SK-N-MC (cell line): ENCODE measurements around the gene FCRL6.

ENCODE experiments used
- DNase-seq: peaks from one replicate; pipeline ENCODE4 v3.0.0-alpha.2; 2011; ENCODE audit warnings: low read depth, low spot score
- H3K27ac ChIP-seq: fragments of 200-600 bp; sonication (generic); 2 replicates; pipeline ENCODE4 v1.5.1; 2016; ENCODE audit warnings: mixed run types
- H3K36me3 ChIP-seq: fragments of 200-600 bp; sonication (generic); 2 replicates; pipeline ENCODE4 v1.6.1; 2017; ENCODE audit warnings: antibody characterized with exemption, low read length, mixed read lengths; ENCODE audit not compliant: insufficient read depth
- H3K4me3 ChIP-seq: fragments of 200-600 bp; sonication (generic); 2 replicates; pipeline ENCODE4 v1.5.1; 2016
- H3K9ac ChIP-seq: fragments of 200-600 bp; sonication (generic); 2 replicates; pipeline ENCODE4 v1.8.0; 2017; ENCODE audit warnings: mixed run types, mixed read lengths; ENCODE audit not compliant: insufficient read length
- H3K9me3 ChIP-seq: fragments of 200-600 bp; sonication (generic); 2 replicates; pipeline ENCODE4 v1.6.1; 2017; ENCODE audit warnings: low read depth, mild to moderate bottlenecking, antibody characterized with exemption, low read length, moderate library complexity, mixed read lengths
- EZH2 ChIP-seq: fragments of 200-600 bp; sonication (generic); IDR thresholded peaks from one replicate; pipeline ENCODE4 v1.6.1; 2017; ENCODE audit warnings: antibody characterized with exemption
- FOXP2 ChIP-seq: optimal IDR thresholded peaks from 2 replicates; pipeline ENCODE3; 2011; ENCODE audit warnings: mild to moderate bottlenecking, moderate library complexity; ENCODE audit not compliant: insufficient read depth; ENCODE audit errors: extremely low read length, control extremely low read depth
- POLR2AphosphoS5 ChIP-seq: IDR thresholded peaks from 2 replicates; pipeline ENCODE4 v1.6.1; 2012; ENCODE audit warnings: mild to moderate bottlenecking, low read depth, low read length, borderline replicate concordance

The FCRL6 gene

GRCh38 chr1:159802111-159802510, at the start of gene FCRL6:
TSS of gene FCRL6 (plus strand) at chr1:159802360. CDS start at chr1:159802425, 65 bp downstream.
- H3K27ac ChIP-seq, result no peak within 1 kb of the TSS
- H3K9ac ChIP-seq, result no peak within 1 kb of the TSS
- H3K36me3 ChIP-seq, result no peaks in the 10 kb centered on the region
- no peaks in the 10 kb centered on the region for H3K9me3 ChIP-seq
- no peak within 1 kb of the TSS for H3K4me3 ChIP-seq
- DNase-seq, result no peak
- TF ChIP-seq EZH2, result no peak

GRCh38 chr1:159753386-159753785, 48.8 kb upstream of the FCRL6 start:
- H3K36me3 ChIP-seq, result no peaks in the 10 kb centered on the region
- DNase-seq, result no peak

GRCh38 chr1:159755451-159756007, 46.6 kb upstream of the FCRL6 start:
- H3K9ac ChIP-seq, result no peak overlapping the region
- no peak overlapping the region for H3K27ac ChIP-seq
- TF ChIP-seq FOXP2 (no peak), EZH2 (no peak), POLR2AphosphoS5 (no peak)
- no peaks in the 10 kb centered on the region for H3K36me3 ChIP-seq
- H3K4me3 ChIP-seq, result no peak overlapping the region
- no peak for DNase-seq
- H3K9me3 ChIP-seq, result no peaks in the 10 kb centered on the region

More at GRCh38 chr1:159753386-159753785, 48.8 kb upstream of the FCRL6 start:
- Histone ChIP-seq H3K9ac (no peak overlapping the region), H3K4me3 (no peak overlapping the region), H3K27ac (no peak overlapping the region), H3K9me3 (no peaks in the 10 kb centered on the region)
- TF ChIP-seq POLR2AphosphoS5 (no peak), FOXP2 (no peak), EZH2 (no peak)

DNA sequence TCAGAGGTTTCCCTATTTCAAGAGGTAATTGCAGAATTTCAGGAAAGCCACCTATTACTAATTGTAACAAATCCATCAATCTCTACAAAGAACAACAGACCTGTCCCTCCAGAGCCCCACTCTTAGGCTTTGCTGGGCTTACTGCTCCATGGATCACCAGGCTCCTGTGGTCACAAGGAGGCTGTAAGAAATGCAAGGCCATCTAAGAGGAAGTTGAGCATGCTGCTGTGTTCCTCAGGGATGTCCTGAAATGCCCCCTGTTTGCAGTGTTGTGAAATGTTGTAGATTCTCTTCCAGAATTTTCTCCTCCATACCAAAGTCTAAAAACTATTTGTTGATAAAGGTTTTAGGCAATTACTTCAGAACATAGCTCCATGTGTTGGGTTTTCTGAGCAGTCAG, 45.8 kb upstream of the FCRL6 start:
- no peak for DNase-seq
- no peak for TF ChIP-seq FOXP2
- TF ChIP-seq POLR2AphosphoS5, result no peak
- TF ChIP-seq EZH2, result no peak
- H3K9me3 ChIP-seq, result no peaks in the 10 kb centered on the region

GRCh38 chr1:159763686-159764085, 38.5 kb upstream of the FCRL6 start:
- no peak overlapping the region for H3K27ac ChIP-seq
- TF ChIP-seq EZH2 (no peak), FOXP2 (no peak), POLR2AphosphoS5 (no peak)
- H3K36me3 ChIP-seq, result no peaks in the 10 kb centered on the region
- H3K9me3 ChIP-seq, result no peaks in the 10 kb centered on the region
- no peak overlapping the region for H3K4me3 ChIP-seq
- DNase-seq, result no peak
- H3K9ac ChIP-seq, result no peak overlapping the region

More for the DNA sequence above, 45.8 kb upstream of the FCRL6 start:
- Histone ChIP-seq H3K4me3 (no peak overlapping the region), H3K27ac (no peak overlapping the region), H3K9ac (no peak overlapping the region), H3K36me3 (no peaks in the 10 kb centered on the region)

- DNase-seq, result no peak
- no peak overlapping the region for H3K4me3 ChIP-seq
- H3K27ac ChIP-seq, result no peak overlapping the region
- H3K9me3 ChIP-seq, result no peaks in the 10 kb centered on the region
- H3K36me3 ChIP-seq, result no peaks in the 10 kb centered on the region
- no peak overlapping the region for H3K9ac ChIP-seq
- TF ChIP-seq EZH2, result no peak
- no peak for TF ChIP-seq FOXP2
- TF ChIP-seq POLR2AphosphoS5, result no peak
These were observed 36.4 kb upstream of the FCRL6 start for GRCh38 chr1:159765806-159766205.

DNA sequence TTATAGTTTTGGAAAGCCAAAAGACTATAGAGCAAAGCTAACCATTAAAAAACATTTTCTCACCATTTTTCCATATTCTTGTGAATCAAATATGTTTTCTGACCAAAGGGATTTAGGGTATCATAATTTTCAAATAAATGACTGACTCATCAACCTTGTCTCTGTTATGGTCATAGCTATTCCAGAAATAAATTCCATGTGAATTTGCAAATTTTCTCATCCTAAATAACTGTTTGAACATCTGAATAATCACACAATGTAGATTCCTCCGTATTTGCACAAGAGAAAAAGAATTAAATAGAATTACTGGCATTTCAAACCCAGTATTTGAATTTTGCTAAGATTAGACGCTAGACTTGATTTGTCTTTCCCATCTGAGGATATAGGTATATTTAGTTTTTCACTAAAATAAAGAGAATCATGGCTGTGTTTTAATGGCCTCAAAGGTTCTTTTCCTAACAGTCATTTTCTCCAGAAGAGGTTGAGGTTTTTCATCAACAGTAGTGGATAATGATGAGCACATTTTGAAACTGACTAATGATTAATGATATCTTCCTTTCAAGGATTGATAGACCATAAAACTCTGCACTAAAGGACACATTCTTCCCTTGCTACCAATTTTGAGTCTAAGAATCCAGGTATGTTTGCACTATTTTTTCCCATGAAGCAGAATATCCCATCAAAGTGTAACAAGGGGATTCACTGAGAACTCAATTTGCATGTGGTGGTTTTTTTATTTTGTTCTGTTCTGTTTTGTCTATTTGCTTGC, 30.8 kb upstream of the FCRL6 start:
- Histone ChIP-seq H3K27ac (no peak overlapping the region), H3K9me3 (no peaks in the 10 kb centered on the region), H3K9ac (no peak overlapping the region), H3K4me3 (no peak overlapping the region), H3K36me3 (no peaks in the 10 kb centered on the region)
- no peak for DNase-seq
- TF ChIP-seq EZH2, result no peak
- no peak for TF ChIP-seq POLR2AphosphoS5
- no peak for TF ChIP-seq FOXP2

DNA sequence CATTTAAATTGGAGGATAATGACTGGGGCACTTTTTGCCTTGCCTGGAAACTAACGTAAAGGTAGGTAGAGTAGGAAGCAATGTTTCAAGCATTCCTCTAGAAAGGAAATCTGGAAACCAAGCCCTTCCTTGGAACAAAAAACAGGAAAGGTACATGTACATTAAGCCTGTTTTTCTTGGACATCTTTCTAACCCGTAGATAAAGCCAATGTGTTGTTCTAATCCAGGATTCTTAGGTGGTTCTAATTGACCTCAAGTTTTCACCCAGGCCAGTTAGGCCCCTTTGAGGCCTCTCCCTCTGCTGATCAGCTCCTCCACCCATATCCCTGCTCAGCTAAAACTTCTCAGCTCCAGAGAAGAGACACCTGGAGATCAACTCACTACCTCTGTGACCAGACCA, 27.7 kb upstream of the FCRL6 start:
- no peak for TF ChIP-seq POLR2AphosphoS5
- TF ChIP-seq EZH2, result no peak
- TF ChIP-seq FOXP2, result no peak
- no peak for DNase-seq
- no peak overlapping the region for H3K4me3 ChIP-seq
- no peak overlapping the region for H3K27ac ChIP-seq
- H3K9ac ChIP-seq, result no peak overlapping the region
- no peaks in the 10 kb centered on the region for H3K9me3 ChIP-seq
- no peaks in the 10 kb centered on the region for H3K36me3 ChIP-seq
